Hematopoietic multipotent progenitor cell treated with erythropoietin and hydrocortisone succinate and interleukin-3 and kit ligand, for 4 days (in vitro differentiated cells): ENCODE results near the gene TMEM63C.
A peak's percentile ranks its signal among the peaks of the same experiment; 100 is the strongest.

Experiments
- DNase-seq: peaks from one replicate; pipeline ENCODE4 v3.0.0-alpha.2; 2015

The TMEM63C gene

GRCh38 chr14:77225892-77226557 lies 44.4 kb downstream of the TMEM63C start:
- DNase-seq, result no peak

- no peak for DNase-seq
Measured at GRCh38 chr14:77228056-77228455, 46.5 kb downstream of the TMEM63C start.

- DNase-seq, result no peak
Measured at GRCh38 chr14:77230914-77231313, 49.3 kb downstream of the TMEM63C start.

- no peak for DNase-seq
Measured at GRCh38 chr14:77231721-77232120, 50.1 kb downstream of the TMEM63C start.

- DNase-seq, result no peak
Measured at GRCh38 chr14:77236814-77237213, 55.2 kb downstream of the TMEM63C start.

GRCh38 chr14:77238356-77238755 lies 56.8 kb downstream of the TMEM63C start:
- DNase-seq, result no peak

- DNase-seq, result peak; percentile 41
Measured at GRCh38 chr14:77238996-77239395, 57.4 kb downstream of the TMEM63C start.

- no peak for DNase-seq
Measured at GRCh38 chr14:77239412-77239811, 57.8 kb downstream of the TMEM63C start.

- no peak for DNase-seq
Measured at GRCh38 chr14:77240336-77240915, 58.8 kb downstream of the TMEM63C start.

GRCh38 chr14:77241955-77242354 lies 60.4 kb downstream of the TMEM63C start:
- peak; percentile 15 for DNase-seq

- DNase-seq, result peak; percentile 50
Measured at GRCh38 chr14:77242752-77243151, 61.2 kb downstream of the TMEM63C start.

- peak; percentile 15 for DNase-seq
Measured at GRCh38 chr14:77243853-77244252, 62.3 kb downstream of the TMEM63C start.

GRCh38 chr14:77245820-77246219 lies 64.2 kb downstream of the TMEM63C start:
- no peak for DNase-seq

GRCh38 chr14:77246784-77247183 lies 65.2 kb downstream of the TMEM63C start:
- DNase-seq, result no peak

- no peak for DNase-seq
Measured at GRCh38 chr14:77248666-77249065, 67.1 kb downstream of the TMEM63C start.

GRCh38 chr14:77249286-77249685 lies 67.7 kb downstream of the TMEM63C start:
- DNase-seq, result no peak

- no peak for DNase-seq
Measured at GRCh38 chr14:77250927-77251326, 69.3 kb downstream of the TMEM63C start.

- no peak for DNase-seq
Measured at GRCh38 chr14:77251870-77252269, 70.3 kb downstream of the TMEM63C start.

- no peak for DNase-seq
Measured at GRCh38 chr14:77253333-77254190, 72.0 kb downstream of the TMEM63C start.

- DNase-seq, result no peak
Measured at GRCh38 chr14:77256694-77257093, 75.1 kb downstream of the TMEM63C start.

- no peak for DNase-seq
Measured at GRCh38 chr14:77257700-77258099, 76.1 kb downstream of the TMEM63C start.

- DNase-seq, result no peak
Measured at GRCh38 chr14:77258566-77258965, 77.0 kb downstream of the TMEM63C start.

- no peak for DNase-seq
Measured at GRCh38 chr14:77259025-77259715, 77.6 kb downstream of the TMEM63C start.
